Spinal cord (tissue), 10 donors: Measurements from ENCODE around the gene USB1. TPM values are rescaled to one million over a fixed set of nuclear protein-coding genes. Genes with fewer than 3 reads are reported as not detected.

ENCODE experiments used
- DNase-seq, 6 donors: peaks; one replicate each; pipeline versions ENCODE4 v3.0.0 to v3.0.0-alpha.2; 2013 to 2015; ENCODE audit warnings: low spot score in 6 of 6, low read depth in 4 of 6
- H3K27ac ChIP-seq: one replicate; pipeline ENCODE4 v1.5.1; 2013; ENCODE audit warnings: low read depth, low read length, control low read depth
- H3K27me3 ChIP-seq: one replicate; pipeline ENCODE4 v1.6.1; 2013; ENCODE audit warnings: low read length; ENCODE audit not compliant: control insufficient read depth, insufficient read depth
- H3K36me3 ChIP-seq: one replicate; pipeline ENCODE4 v1.6.1; 2013; ENCODE audit warnings: low read length; ENCODE audit not compliant: control insufficient read depth, insufficient read depth
- H3K4me1 ChIP-seq: one replicate; pipeline ENCODE4 v1.6.1; 2013; ENCODE audit warnings: low read length; ENCODE audit not compliant: control insufficient read depth, insufficient read depth
- H3K4me3 ChIP-seq: one replicate; pipeline ENCODE4 v1.5.1; 2013; ENCODE audit warnings: low read depth, low read length, control low read depth
- H3K9me3 ChIP-seq: one replicate; pipeline ENCODE4 v1.6.1; 2013; ENCODE audit warnings: low read length; ENCODE audit not compliant: control insufficient read depth, insufficient read depth
- WGBS: methylation state at CpG from one replicate; pipeline ENCODE4 v1.1.5; 2013; ENCODE audit warnings: missing lambda C conversion rate; ENCODE audit not compliant: insufficient coverage; 5-methylcytosine and 5-hydroxymethylcytosine counted together
- polyA plus RNA-seq, 2 donors: library from polyadenylated mRNA; unstranded; fragments of 120-200 nt; gene quantifications; one replicate each; pipeline ENCODE4 v1.2.1, GENCODE V29; 2013; ENCODE audit not compliant: insufficient read length in 2 of 2
- total RNA-seq, 2 donors: library from RNA; depleted of rRNA in 1 of 2; stranded (reverse); fragments of 120-200 nt in 1 of 2; fragments of >200 nt in 1 of 2; gene quantifications; one replicate each; pipeline versions ENCODE4 v1.2.3 to v1.2.4, GENCODE V29; 2013 to 2014
- donor health status: healthy.

USB1 gene
- total and polyA plus RNA-seq, 4 donors, result 9.6 to 51.7 (median 33.1) TPM

DNA sequence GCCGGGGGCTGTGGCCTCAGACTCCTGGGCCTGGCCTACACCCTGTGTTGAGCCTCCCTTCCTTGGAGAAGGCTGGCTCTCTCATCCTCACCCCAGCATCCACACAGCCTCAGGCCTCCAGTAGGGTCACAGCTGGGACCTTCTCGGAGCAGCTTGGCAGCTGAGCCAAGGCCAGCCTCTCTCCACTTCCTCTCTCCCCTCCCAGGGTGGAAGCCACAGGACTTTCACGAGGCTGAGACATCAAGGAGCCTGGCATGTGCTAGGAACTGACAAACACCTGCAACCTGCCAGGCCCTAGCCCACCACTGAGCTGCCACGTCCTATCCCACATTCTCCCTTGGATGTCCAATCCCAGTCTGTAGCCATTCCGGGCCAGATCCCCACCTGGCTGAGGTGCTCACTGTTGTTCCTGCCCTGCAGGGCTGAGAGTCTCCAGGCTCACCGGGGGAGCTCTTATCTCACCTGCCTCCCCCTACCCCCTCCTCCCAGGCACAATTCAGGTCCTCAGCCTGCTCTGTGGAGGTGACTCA, 27.4 kb downstream of the USB1 start:
- Histone ChIP-seq H3K36me3 (peaks cover 15% of the 10 kb centered on the region), H3K27me3 (peaks cover 3% of the 10 kb centered on the region), H3K4me1 (peaks cover 87% of the 10 kb centered on the region), H3K9me3 (no peaks in the 10 kb centered on the region), H3K4me3 (no peak overlapping the region), H3K27ac (no peak overlapping the region)
- no peak for DNase-seq
- 66% methylated on average over 6 of the region's 6 CpGs for WGBS

DNA sequence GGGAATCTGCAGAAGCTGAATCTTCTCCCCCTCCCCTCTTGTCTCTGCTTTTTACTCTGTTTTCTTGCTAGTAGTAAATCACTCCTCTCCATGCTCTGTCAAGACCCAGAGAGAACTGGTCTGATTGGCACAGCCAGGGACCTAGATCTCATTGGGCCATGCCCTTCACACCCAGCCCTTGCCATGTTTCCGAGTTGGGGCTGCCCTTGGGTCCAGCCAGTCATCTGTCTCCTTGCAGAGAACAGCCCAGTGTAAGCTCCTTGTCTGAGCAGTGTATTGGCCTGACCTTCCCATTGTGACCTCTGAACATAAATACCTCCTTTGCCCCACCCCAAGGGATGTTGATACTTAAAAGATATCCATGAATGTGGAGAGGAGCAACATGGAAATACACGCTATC, 28.2 kb downstream of the USB1 start:
- peaks cover 15% of the 10 kb centered on the region for H3K36me3 ChIP-seq
- no peak overlapping the region for H3K4me3 ChIP-seq
- H3K27me3 ChIP-seq, result peaks cover 2% of the 10 kb centered on the region
- H3K4me1 ChIP-seq, result peaks cover 89% of the 10 kb centered on the region
- whole genome bisulfite sequencing, result 78% methylated on average over 1 of the region's 2 CpGs
- DNase-seq, result no peak
- H3K9me3 ChIP-seq, result no peaks in the 10 kb centered on the region
- H3K27ac ChIP-seq, result no peak overlapping the region

DNA sequence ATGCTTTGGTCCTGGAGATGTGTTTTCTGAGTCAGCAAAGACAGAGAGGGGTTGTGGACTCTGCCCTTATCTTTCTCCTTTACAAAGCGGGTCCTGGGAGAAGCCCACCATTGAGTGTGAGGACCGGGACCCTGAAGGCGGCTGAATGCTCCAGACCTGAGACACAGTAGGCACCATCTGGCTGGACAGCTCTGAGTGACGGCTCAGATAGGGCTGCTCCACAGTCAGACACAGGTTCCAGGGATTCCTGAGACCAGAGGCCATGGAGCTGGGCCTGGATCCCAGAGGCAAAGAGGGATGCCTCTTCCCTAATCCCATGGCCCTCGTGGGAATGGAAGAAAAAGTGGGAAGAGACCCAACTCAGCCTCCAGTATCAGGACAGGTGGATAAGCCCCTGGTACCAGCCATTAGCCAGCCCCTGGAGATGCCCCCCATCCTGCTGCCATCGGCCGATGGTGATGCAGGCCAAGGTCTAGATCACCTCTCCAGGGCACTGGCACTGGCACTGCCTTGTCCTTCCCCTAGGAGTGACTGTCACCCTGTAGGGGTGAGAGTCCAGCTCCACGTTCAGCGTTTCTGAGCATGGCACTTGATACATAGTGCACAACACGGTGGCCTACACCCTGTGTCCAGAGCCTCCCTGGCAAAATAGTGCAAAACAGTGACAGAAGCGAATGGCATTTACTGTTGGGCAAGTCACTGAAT, 29.1 kb downstream of the USB1 start:
- Histone ChIP-seq H3K27ac (no peak overlapping the region), H3K4me3 (no peak overlapping the region), H3K27me3 (no peaks in the 10 kb centered on the region), H3K36me3 (peaks cover 15% of the 10 kb centered on the region), H3K4me1 (peaks cover 89% of the 10 kb centered on the region), H3K9me3 (no peaks in the 10 kb centered on the region)
- DNase-seq, result no peak
- 94% methylated on average over 10 of the region's 11 CpGs for WGBS

DNA sequence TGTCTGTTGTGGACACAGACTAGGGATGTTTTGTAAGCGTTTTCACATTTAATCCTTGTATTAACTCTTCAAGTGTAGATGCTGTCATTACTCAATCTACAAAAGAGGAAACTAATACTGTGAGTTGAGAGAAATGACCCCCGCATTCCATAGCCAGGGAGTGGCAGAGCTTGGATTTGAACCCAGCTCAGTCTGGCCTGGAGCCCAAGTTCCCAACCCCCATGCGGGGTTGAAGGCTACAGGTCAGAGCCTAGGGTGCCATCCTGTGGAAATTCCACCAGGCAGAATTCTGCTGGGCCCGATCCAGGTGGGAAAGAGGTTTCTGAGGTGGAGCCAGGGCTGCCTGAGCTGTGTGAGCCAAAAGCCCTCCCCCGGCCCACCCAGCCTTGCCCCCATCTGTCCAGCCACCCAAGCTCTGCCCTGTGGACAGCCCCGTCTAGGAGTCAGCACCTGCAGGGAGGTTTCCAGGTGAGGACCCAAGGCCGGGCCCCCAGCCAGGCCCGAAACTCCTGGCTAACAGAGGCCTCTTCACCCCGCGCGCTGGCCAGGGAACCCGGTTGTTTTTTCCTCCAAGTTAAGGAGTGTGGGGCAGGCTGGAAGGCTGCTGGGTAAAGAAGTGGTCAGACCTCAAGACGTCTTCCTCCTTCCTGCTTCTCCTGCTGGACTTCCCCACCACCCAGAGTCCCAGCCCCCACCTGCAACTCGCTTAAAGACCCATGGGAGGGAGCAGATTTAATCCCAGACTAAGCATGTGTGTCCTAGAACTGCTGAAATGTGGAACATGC, 30.0 kb downstream of the USB1 start:
- WGBS, result 88% methylated on average over 8 of the region's 14 CpGs
- Histone ChIP-seq H3K4me3 (no peak overlapping the region), H3K36me3 (peaks cover 15% of the 10 kb centered on the region), H3K4me1 (peaks cover 96% of the 10 kb centered on the region), H3K27ac (peak overlapping the region; percentile 25), H3K9me3 (no peaks in the 10 kb centered on the region), H3K27me3 (no peaks in the 10 kb centered on the region)
- DNase-seq, result no peak

DNA sequence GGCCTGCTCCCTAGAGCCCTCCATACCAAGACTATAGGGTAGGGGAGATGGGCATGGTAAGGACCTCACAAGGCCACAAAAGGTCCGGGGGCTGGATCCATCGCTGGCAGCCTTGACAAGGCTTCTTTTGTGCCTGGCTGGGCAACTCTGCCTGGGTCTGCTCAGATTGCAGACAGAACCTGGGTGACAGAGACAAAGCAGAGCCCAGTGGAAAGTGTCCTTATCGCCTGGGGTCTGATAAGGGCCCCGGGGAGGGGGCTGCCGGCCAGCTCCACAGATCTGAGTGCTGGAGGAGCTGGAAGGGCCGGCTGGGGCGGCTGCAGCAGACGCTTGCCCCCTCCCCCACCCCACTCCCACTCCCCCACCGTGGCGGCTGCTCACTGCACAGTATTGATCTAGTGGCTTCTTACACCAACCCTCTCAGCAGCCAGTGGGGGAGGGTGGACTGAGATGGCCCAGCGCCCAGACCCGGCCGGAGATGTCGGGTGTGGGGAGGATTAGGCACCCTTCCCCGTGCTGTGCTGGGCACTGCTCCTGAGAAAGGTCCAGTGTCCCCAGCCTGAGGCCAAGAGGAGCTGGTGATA, 31.6 kb downstream of the USB1 start:
- H3K36me3 ChIP-seq, result peaks cover 19% of the 10 kb centered on the region
- peaks cover 82% of the 10 kb centered on the region for H3K4me1 ChIP-seq
- peak in 3 of 6 donors; percentile 32 to 76 (median 71) for DNase-seq
- H3K4me3 ChIP-seq, result no peak overlapping the region
- no peaks in the 10 kb centered on the region for H3K27me3 ChIP-seq
- 28% methylated on average over 8 of the region's 15 CpGs for WGBS
- H3K27ac ChIP-seq, result peak overlapping the region; percentile 88
- no peaks in the 10 kb centered on the region for H3K9me3 ChIP-seq

DNA sequence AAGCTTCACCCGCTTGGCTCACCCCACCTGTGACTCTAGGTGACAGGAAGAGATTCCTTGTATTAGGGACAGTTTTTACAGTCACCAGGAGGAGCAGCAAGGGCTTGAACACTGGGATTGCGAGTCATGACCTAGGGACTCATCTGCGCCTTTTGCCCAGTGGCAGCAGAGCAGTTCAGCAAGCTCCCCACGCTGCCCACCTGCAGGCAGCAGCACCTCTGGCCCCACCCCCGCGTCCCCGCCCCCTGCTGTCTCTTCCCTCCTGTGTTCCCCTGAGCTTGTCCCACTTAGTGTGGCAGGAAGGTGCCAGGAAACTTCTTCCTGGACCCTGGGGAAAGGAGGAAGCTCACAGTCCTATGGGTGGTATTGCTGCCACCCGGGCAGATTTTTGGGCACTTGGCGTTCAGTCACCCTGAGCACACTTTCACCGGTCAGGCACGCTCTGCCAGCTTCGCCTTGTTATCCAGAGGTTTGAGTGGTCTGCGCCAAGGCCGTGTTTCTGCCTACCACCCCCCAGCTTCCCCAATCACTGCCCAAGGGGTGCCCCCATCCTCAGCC, 33.0 kb downstream of the USB1 start:
- 94% methylated on average over 10 of the region's 14 CpGs for WGBS
- H3K27me3 ChIP-seq, result no peaks in the 10 kb centered on the region
- no peak overlapping the region for H3K4me3 ChIP-seq
- no peaks in the 10 kb centered on the region for H3K9me3 ChIP-seq
- H3K4me1 ChIP-seq, result peaks cover 68% of the 10 kb centered on the region
- H3K36me3 ChIP-seq, result peaks cover 22% of the 10 kb centered on the region
- DNase-seq, result no peak
- H3K27ac ChIP-seq, result no peak overlapping the region

DNA sequence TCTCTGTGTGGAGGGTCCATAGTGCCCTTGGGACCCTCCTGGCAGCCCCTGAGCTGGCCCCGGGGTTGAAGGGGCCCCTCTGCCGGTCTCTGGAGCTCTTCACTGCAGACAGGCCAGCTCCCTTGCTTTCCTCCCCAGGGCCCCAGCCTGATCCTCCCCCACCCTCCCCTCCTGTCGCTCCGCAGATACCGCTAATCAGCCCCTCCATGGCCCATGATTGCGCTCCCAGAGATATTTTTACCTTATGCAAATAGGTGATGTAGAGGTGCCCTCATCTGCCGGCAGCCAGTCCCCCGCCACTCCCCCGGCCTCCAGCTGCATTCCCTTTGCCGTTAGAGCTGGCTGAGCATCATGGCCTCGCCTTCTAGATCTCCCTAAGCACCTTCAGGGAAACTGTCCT, 33.6 kb downstream of the USB1 start:
- no peak overlapping the region for H3K4me3 ChIP-seq
- H3K4me1 ChIP-seq, result peaks cover 62% of the 10 kb centered on the region
- WGBS, result 77% methylated on average over 6 of the region's 11 CpGs
- H3K27ac ChIP-seq, result no peak overlapping the region
- peaks cover 27% of the 10 kb centered on the region for H3K36me3 ChIP-seq
- no peaks in the 10 kb centered on the region for H3K9me3 ChIP-seq
- no peaks in the 10 kb centered on the region for H3K27me3 ChIP-seq
- no peak for DNase-seq

DNA sequence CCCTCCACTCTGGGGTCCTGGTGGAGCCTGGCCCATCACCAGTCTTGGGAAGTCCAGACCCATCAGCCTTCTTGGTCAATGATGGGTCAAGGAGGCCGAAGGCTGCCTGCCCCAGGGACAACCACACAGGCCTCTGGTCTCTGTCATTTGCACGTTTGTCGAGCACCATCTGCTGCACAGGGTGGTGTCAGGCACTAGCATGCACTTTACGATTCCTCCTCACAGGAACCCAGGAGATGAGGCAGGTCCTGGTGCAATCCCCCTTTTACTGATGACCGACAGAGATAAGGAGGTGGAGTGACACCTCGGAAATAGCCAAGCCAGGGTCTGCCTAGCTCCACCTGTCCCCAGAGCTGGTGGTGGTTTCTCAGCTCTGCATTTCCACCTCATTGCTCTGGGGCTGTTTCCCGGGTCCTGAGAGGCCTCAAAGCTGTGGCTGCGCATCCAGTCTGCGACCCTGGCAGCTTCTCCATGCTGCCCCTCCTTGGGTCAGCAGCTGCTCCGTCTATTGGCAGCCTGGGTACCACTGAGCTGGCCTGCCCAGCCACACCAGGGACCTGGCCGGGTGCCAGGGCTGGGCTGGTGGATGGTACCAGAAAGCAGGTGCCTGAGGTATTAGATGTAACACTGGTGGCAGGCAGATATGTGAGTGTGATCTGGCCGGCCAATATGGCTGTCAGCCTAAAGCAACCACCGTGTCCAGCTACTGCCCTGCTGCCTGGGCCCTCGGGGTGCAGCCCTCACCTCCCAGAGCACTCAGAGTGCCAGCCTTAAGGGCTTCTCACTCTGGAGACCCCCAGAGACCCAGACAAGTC, 34.4 kb downstream of the USB1 start:
- H3K4me3 ChIP-seq, result no peak overlapping the region
- H3K27me3 ChIP-seq, result no peaks in the 10 kb centered on the region
- peaks cover 31% of the 10 kb centered on the region for H3K36me3 ChIP-seq
- H3K27ac ChIP-seq, result no peak overlapping the region
- no peaks in the 10 kb centered on the region for H3K9me3 ChIP-seq
- DNase-seq, result peak in 1 of 6 donors; percentile 8
- H3K4me1 ChIP-seq, result peaks cover 55% of the 10 kb centered on the region
- 74% methylated on average over 12 of the region's 14 CpGs for WGBS

DNA sequence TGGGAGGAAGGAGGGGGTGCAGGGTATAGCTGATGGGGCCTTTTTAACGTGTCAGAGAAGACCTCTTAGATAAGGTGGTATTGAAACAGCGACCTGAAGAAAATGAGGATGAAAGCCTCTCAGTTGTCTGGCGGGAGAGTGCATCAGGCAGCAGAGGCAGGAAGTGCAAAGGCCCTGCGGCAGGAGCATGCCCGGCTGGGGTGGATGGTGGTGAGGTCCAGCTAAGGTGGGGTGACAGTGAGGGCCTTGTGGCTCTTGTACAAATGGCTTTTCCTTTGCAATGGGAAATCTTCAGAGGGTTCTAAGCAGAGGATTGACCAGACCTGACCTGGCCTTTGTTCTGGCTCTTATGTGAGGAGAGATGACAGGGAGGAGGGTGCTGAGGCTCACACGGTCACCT, 35.7 kb downstream of the USB1 start:
- Histone ChIP-seq H3K27me3 (no peaks in the 10 kb centered on the region), H3K4me3 (no peak overlapping the region), H3K4me1 (peaks cover 43% of the 10 kb centered on the region), H3K36me3 (peaks cover 43% of the 10 kb centered on the region), H3K9me3 (no peaks in the 10 kb centered on the region), H3K27ac (no peak overlapping the region)
- no peak for DNase-seq
- 96% methylated on average over 6 of the region's 6 CpGs for whole genome bisulfite sequencing
